Keratinocyte (primary cell): ENCODE data around the gene MYBPC1. TPM values are rescaled to one million over a fixed set of nuclear protein-coding genes. Genes with fewer than 3 reads are reported as not detected.

Experiments used
- DNase-seq: peaks from one replicate; pipeline ENCODE4 v3.0.0-alpha.2; 2011; ENCODE audit warnings: low read depth, missing footprints, low spot score
- FAIRE-seq: peaks from 2 replicates; lab custom pipeline; 2011; peaks lifted over from hg19 to GRCh38; lab: Jason Lieb, UNC
- H2AFZ ChIP-seq: 2 replicates; pipeline ENCODE4 v1.6.0; 2012; ENCODE audit warnings: low read length, control low read depth, inconsistent platforms; ENCODE audit not compliant: control insufficient read depth
- H3K27ac ChIP-seq: 2 replicates; pipeline ENCODE4 v1.5.1; 2011; ENCODE audit warnings: low read length; ENCODE audit not compliant: control insufficient read depth, insufficient read depth
- H3K27me3 ChIP-seq: 3 replicates; pipeline ENCODE4 v1.6.0; 2011; ENCODE audit warnings: low read length; ENCODE audit not compliant: control insufficient read depth, insufficient read depth; ENCODE audit errors: extremely low read depth
- H3K36me3 ChIP-seq, 2 experiments: 2 replicates in 1 of 2; 3 replicates in 1 of 2; pipeline ENCODE4 v1.5.1; 2011; ENCODE audit warnings: low read length in 2 of 2, mild to moderate bottlenecking in 1 of 2; ENCODE audit not compliant: control insufficient read depth in 2 of 2, insufficient read depth in 2 of 2; ENCODE audit errors: extremely low read depth in 1 of 2
- H3K4me1 ChIP-seq: 3 replicates; pipeline ENCODE4 v1.5.1; 2011; ENCODE audit warnings: low read length; ENCODE audit not compliant: control insufficient read depth, insufficient read depth; ENCODE audit errors: extremely low read depth
- H3K4me2 ChIP-seq: 3 replicates; pipeline ENCODE4 v1.6.0; 2011; ENCODE audit warnings: low read depth, low read length; ENCODE audit not compliant: control insufficient read depth, insufficient read depth; ENCODE audit errors: extremely low read depth
- H3K4me3 ChIP-seq, 3 experiments: fragments of 200-600 bp in 1 of 3; sonication (generic) in 1 of 3; 2 replicates in 2 of 3; 3 replicates in 1 of 3; pipeline ENCODE4 v1.5.1; 2011 to 2016; ENCODE audit warnings: low read length in 3 of 3, mild to moderate bottlenecking in 3 of 3, control low read depth in 2 of 3, inconsistent platforms in 1 of 3, low read depth in 1 of 3, mixed read lengths in 1 of 3, mixed run types in 1 of 3, moderate library complexity in 1 of 3; ENCODE audit not compliant: control insufficient read depth in 2 of 3, insufficient read depth in 2 of 3; ENCODE audit errors: extremely low read depth in 1 of 3
- H3K79me2 ChIP-seq: 2 replicates; pipeline ENCODE4 v1.6.0; 2012; ENCODE audit warnings: low read length; ENCODE audit not compliant: control insufficient read depth, insufficient read depth
- H3K9ac ChIP-seq: 3 replicates; pipeline ENCODE4 v1.6.0; 2011; ENCODE audit warnings: low read length; ENCODE audit not compliant: control insufficient read depth, insufficient read depth; ENCODE audit errors: extremely low read depth
- H3K9me1 ChIP-seq: 3 replicates; pipeline ENCODE4 v1.6.0; 2011; ENCODE audit warnings: low read length; ENCODE audit not compliant: control insufficient read depth, insufficient read depth; ENCODE audit errors: extremely low read depth
- H3K9me3 ChIP-seq: 2 replicates; pipeline ENCODE4 v1.5.1; 2012; ENCODE audit warnings: low read depth, low read length; ENCODE audit not compliant: control insufficient read depth
- H4K20me1 ChIP-seq: 3 replicates; pipeline ENCODE4 v1.6.0; 2011; ENCODE audit warnings: low read length; ENCODE audit not compliant: control insufficient read depth, insufficient read depth; ENCODE audit errors: extremely low read depth
- CTCF ChIP-seq, 3 experiments: IDR thresholded peaks in 1 of 3; conservative IDR thresholded peaks in 1 of 3; optimal IDR thresholded peaks in 1 of 3; 2 replicates in 2 of 3; 3 replicates in 1 of 3; pipeline versions ENCODE3 to v1.5.1; 2011; ENCODE audit warnings: low read length in 3 of 3, mild to moderate bottlenecking in 3 of 3, moderate library complexity in 2 of 3, control low read depth in 1 of 3, inconsistent platforms in 1 of 3; ENCODE audit not compliant: insufficient read depth in 2 of 3; ENCODE audit errors: extremely low read depth in 1 of 3
- EZH2 ChIP-seq: IDR thresholded peaks from one replicate; pipeline ENCODE4 v1.6.1; 2012; ENCODE audit warnings: inconsistent platforms, mild to moderate bottlenecking, low read length, moderate library complexity
- dilution Hi-C: fragments of 300-500 bp; cut with MboI; formaldehyde crosslinking; loops from one replicate; pipeline ENCODE4 v1.7.0; 2020; ENCODE audit warnings: low sequenced_read_pairs; ENCODE audit not compliant: extremely low pct_ligation_motif_present
- polyA plus RNA-seq, 5 experiments: library from polyadenylated mRNA; depleted of rRNA in 3 of 5; stranded (reverse) in 3 of 5; stranded (forward) in 1 of 5; unstranded in 1 of 5; fragments of >200 nt; gene quantifications; 1 replicate in 1 of 5; 2 replicates in 3 of 5; 3 replicates in 1 of 5; pipeline versions ENCODE4 v1.2.1 to v1.2.3, GENCODE V29; 2011 to 2012; ENCODE audit warnings: missing spikeins in 2 of 5, low read depth in 1 of 5, low replicate concordance in 1 of 5

Gene MYBPC1
- polyA plus RNA-seq, 1 donor (not counting 4 experiments of a cell fraction or from before 2014, with no cell fraction given) = not detected

GRCh38 chr12:101729842-101730241 is 135.1 kb downstream of the MYBPC1 start:
- no peak for TF ChIP-seq CTCF (optimal IDR thresholded peaks at IDR 0.05 in 1 of 3, IDR thresholded peaks at IDR 0.05 in 1 of 3, conservative IDR thresholded peaks at IDR 0.05 in 1 of 3; ENCODE audit: extremely low read depth in 1 of 3, insufficient read depth in 2 of 3, low read length in 3 of 3)
- no peak for TF ChIP-seq EZH2
- FAIRE-seq (no peak), DNase-seq (no peak)
- dilution Hi-C loops = no loop called here
- H3K36me3 ChIP-seq = no peaks in the 10 kb centered on the region
- H3K4me3 ChIP-seq = no peak overlapping the region
- no peaks in the 10 kb centered on the region for H3K9me3 ChIP-seq
- H3K27ac ChIP-seq = no peak overlapping the region
- no peaks in the 10 kb centered on the region for H3K9me1 ChIP-seq
- H3K79me2 ChIP-seq = no peaks in the 10 kb centered on the region
- H3K4me1 ChIP-seq = no peaks in the 10 kb centered on the region
- no peak overlapping the region for H2AFZ ChIP-seq
- H3K27me3 ChIP-seq = no peaks in the 10 kb centered on the region
- no peak overlapping the region for H3K9ac ChIP-seq
- no peaks in the 10 kb centered on the region for H4K20me1 ChIP-seq
- no peak overlapping the region for H3K4me2 ChIP-seq

GRCh38 chr12:101732318-101732717 is 137.5 kb downstream of the MYBPC1 start:
- Histone ChIP-seq H3K9ac (no peak overlapping the region), H4K20me1 (no peaks in the 10 kb centered on the region), H3K27me3 (no peaks in the 10 kb centered on the region), H3K36me3 (no peaks in the 10 kb centered on the region), H3K4me1 (no peaks in the 10 kb centered on the region), H3K79me2 (no peaks in the 10 kb centered on the region), H3K4me3 (no peak overlapping the region), H2AFZ (no peak overlapping the region), H3K27ac (no peak overlapping the region), H3K4me2 (no peak overlapping the region), H3K9me3 (no peaks in the 10 kb centered on the region), H3K9me1 (no peaks in the 10 kb centered on the region)
- DNase-seq (no peak), FAIRE-seq (no peak)
- TF ChIP-seq EZH2 = no peak
- TF ChIP-seq CTCF (optimal IDR thresholded peaks at IDR 0.05 in 1 of 3, IDR thresholded peaks at IDR 0.05 in 1 of 3, conservative IDR thresholded peaks at IDR 0.05 in 1 of 3; ENCODE audit: extremely low read depth in 1 of 3, insufficient read depth in 2 of 3, low read length in 3 of 3) = no peak
- dilution Hi-C loops = no loop called here
